ENCODE measurements around the gene ITPKB. TPM values are rescaled to one million over a fixed set of nuclear protein-coding genes. Genes with fewer than 3 reads are reported as not detected.

ITPKB gene
- total RNA-seq, 1 donor from 2014 or later, result 1.6 TPM

DNA sequence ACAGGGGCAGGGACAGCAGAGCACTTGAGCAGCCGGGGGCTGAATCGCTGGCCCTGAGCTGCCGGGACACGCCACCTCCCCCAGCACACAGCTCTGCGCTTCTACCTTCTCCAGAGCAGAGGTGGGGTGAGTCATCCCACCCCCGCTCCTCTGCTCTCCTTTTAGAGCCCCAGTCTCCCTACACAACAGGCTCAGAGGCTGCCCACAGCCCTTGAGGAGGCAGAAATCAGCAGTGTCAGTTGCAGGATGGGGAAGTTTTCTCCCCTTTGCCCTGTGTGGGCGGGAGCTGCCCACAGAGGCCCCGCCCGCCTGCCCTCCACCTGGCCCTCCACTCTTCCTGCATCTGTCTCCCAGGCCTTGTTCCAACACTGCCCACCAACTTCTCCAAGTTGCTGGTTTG lies 95.9 kb downstream of the ITPKB start:
- H3K4me1 ChIP-seq, result peaks cover 12% of the 10 kb centered on the region
- Mint-ChIP-seq H3K4me1 (peaks cover 21% of the 10 kb centered on the region), H3K36me3 (peaks cover 3% of the 10 kb centered on the region), H3K27me3 (ENCODE audit: insufficient read depth, low read depth) (no peaks in the 10 kb centered on the region), H3K4me3 (no peak overlapping the region), H3K9me3 (no peaks in the 10 kb centered on the region), H3K27ac (peak overlapping the region; percentile 78)
- H3K27ac ChIP-seq, result no peak overlapping the region
- no peaks in the 10 kb centered on the region for H3K9me3 ChIP-seq (ENCODE audit: low read depth)
- no peak overlapping the region for H2AFZ ChIP-seq (replicated peaks)
- no peak overlapping the region for H3K4me3 ChIP-seq
- H3K27me3 ChIP-seq, result no peaks in the 10 kb centered on the region
- no peak overlapping the region for H3K4me2 ChIP-seq
- no peak for TF ChIP-seq EZH2phosphoT487 (IDR thresholded peaks at IDR 0.05)
- no peak for TF ChIP-seq EZH2 (IDR thresholded peaks at IDR 0.05)
- TF ChIP-seq, protein P1, sequence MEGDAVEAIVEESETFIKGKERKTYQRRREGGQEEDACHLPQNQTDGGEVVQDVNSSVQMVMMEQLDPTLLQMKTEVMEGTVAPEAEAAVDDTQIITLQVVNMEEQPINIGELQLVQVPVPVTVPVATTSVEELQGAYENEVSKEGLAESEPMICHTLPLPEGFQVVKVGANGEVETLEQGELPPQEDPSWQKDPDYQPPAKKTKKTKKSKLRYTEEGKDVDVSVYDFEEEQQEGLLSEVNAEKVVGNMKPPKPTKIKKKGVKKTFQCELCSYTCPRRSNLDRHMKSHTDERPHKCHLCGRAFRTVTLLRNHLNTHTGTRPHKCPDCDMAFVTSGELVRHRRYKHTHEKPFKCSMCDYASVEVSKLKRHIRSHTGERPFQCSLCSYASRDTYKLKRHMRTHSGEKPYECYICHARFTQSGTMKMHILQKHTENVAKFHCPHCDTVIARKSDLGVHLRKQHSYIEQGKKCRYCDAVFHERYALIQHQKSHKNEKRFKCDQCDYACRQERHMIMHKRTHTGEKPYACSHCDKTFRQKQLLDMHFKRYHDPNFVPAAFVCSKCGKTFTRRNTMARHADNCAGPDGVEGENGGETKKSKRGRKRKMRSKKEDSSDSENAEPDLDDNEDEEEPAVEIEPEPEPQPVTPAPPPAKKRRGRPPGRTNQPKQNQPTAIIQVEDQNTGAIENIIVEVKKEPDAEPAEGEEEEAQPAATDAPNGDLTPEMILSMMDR (IDR thresholded peaks at IDR 0.05), result no peak
- H3K36me3 ChIP-seq, result no peaks in the 10 kb centered on the region
- DNase-seq (ENCODE audit: low spot score), result no peak
- no peaks in the 10 kb centered on the region for H4K20me1 ChIP-seq (ENCODE audit: low read depth)
- no peaks in the 10 kb centered on the region for H3K79me2 ChIP-seq (ENCODE audit: low read depth)
- no peaks in the 10 kb centered on the region for H3F3A ChIP-seq (ENCODE audit: low read depth)
- no peak overlapping the region for H3K9ac ChIP-seq

DNA sequence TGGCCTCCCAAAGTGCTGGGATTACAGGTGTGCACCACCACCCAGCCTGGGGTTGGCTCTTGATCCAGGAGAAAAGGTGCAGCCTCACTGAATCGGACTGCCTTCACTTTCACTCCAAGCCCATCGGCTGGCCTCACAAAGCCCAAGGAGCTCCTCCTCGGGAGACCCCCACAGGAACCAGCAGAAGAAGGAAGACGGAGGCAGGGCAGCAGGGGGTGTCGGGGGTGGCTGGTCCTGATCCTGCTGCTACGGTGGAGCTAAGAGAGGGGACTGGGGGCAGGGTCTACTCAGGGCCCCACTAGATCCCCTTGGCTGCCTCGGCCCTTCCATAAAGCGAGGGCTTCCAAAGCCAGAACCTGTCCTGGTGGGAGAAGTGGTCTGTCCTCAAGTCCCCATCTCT lies 96.7 kb downstream of the ITPKB start:
- Histone ChIP-seq H3K4me3 (no peak overlapping the region), H3K27me3 (no peaks in the 10 kb centered on the region), H3K4me1 (peaks cover 12% of the 10 kb centered on the region), H2AFZ (replicated peaks) (no peak overlapping the region), H3F3A (ENCODE audit: low read depth) (no peaks in the 10 kb centered on the region), H4K20me1 (ENCODE audit: low read depth) (no peaks in the 10 kb centered on the region), H3K79me2 (ENCODE audit: low read depth) (no peaks in the 10 kb centered on the region), H3K4me2 (no peak overlapping the region), H3K9ac (no peak overlapping the region), H3K36me3 (no peaks in the 10 kb centered on the region), H3K27ac (no peak overlapping the region), H3K9me3 (ENCODE audit: low read depth) (no peaks in the 10 kb centered on the region)
- peaks cover 21% of the 10 kb centered on the region for H3K4me1 Mint-ChIP-seq
- H3K27me3 Mint-ChIP-seq (ENCODE audit: insufficient read depth, low read depth), result no peaks in the 10 kb centered on the region
- DNase-seq (ENCODE audit: low spot score), result no peak
- no peak overlapping the region for H3K27ac Mint-ChIP-seq
- no peak overlapping the region for H3K4me3 Mint-ChIP-seq
- H3K9me3 Mint-ChIP-seq, result no peaks in the 10 kb centered on the region
- TF ChIP-seq, protein P1 (IDR thresholded peaks at IDR 0.05), result no peak
- no peaks in the 10 kb centered on the region for H3K36me3 Mint-ChIP-seq

DNA sequence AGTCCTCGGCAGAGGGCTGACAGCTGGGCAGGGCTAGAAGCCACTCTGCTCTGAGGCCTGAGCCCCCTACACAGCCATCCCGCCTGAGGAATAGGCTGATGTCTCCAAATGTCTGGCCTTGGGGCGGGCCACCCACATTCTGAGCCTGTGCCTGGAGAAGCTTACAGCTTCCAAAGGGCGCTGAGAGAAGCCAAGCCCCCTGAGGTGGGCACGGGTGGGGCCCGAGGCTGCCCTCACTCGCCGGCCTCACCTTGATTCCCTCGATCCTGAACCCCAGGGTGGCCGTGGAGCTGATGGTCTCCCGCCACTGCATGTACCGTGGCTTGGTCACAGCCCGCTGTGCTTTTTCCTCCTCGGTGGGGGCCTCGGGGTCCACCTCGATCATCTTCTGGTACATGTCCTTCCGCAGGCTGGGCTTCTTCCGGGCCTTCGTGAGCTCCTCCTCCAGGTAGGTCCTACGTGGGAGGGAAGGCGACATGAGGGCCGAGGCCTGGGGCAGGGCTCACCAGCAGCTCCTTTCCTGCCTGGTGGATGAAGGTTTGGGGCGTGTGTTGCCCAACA lies 97.3 kb downstream of the ITPKB start:
- H3K79me2 ChIP-seq (ENCODE audit: low read depth), result no peaks in the 10 kb centered on the region
- Mint-ChIP-seq H3K4me3 (no peak overlapping the region), H3K4me1 (peaks cover 21% of the 10 kb centered on the region), H3K9me3 (no peaks in the 10 kb centered on the region), H3K27ac (no peak overlapping the region), H3K36me3 (peaks cover 2% of the 10 kb centered on the region), H3K27me3 (ENCODE audit: insufficient read depth, low read depth) (no peaks in the 10 kb centered on the region)
- no peaks in the 10 kb centered on the region for H4K20me1 ChIP-seq (ENCODE audit: low read depth)
- no peak overlapping the region for H2AFZ ChIP-seq (replicated peaks)
- no peak for DNase-seq (ENCODE audit: low spot score)
- TF ChIP-seq EZH2 (IDR thresholded peaks at IDR 0.05) (no peak), EZH2phosphoT487 (IDR thresholded peaks at IDR 0.05) (no peak)
- TF ChIP-seq, protein P1 (IDR thresholded peaks at IDR 0.05), result no peak
- H3K36me3 ChIP-seq, result no peaks in the 10 kb centered on the region
- H3K9ac ChIP-seq, result no peak overlapping the region
- H3K4me3 ChIP-seq, result no peak overlapping the region
- H3K27ac ChIP-seq, result no peak overlapping the region
- H3K4me2 ChIP-seq, result no peak overlapping the region
- peaks cover 12% of the 10 kb centered on the region for H3K4me1 ChIP-seq
- no peaks in the 10 kb centered on the region for H3K27me3 ChIP-seq
- no peaks in the 10 kb centered on the region for H3F3A ChIP-seq (ENCODE audit: low read depth)
- H3K9me3 ChIP-seq (ENCODE audit: low read depth), result no peaks in the 10 kb centered on the region
